ENCODE data around the gene SLC35G3. TPM values are rescaled to one million over a fixed set of nuclear protein-coding genes. Genes with fewer than 3 reads are reported as not detected.

SLC35G3 gene
- total and polyA plus RNA-seq, 2 experiments from 2014 or later = not detected

- no peaks in the 10 kb centered on the region for H3K79me2 ChIP-seq (replicated peaks; ENCODE audit: insufficient read depth)
- no peak overlapping the region for H3K4me2 ChIP-seq
- H3F3A ChIP-seq (replicated peaks; ENCODE audit: low read depth) = no peaks in the 10 kb centered on the region
- H3K27me3 ChIP-seq (ENCODE audit: insufficient read depth) = no peaks in the 10 kb centered on the region
- H3K4me3 ChIP-seq = no peak overlapping the region
- H3K4me3 Mint-ChIP-seq = no peak overlapping the region
- no peak overlapping the region for H2AFZ ChIP-seq
- peaks cover 7% of the 10 kb centered on the region for H3K27me3 Mint-ChIP-seq (ENCODE audit: insufficient read depth, low read depth, poor library complexity)
- TF ChIP-seq EZH2 (IDR thresholded peaks at IDR 0.05; ENCODE audit: low read depth, unreplicated experiment) (no peak), CREB1 (CRISPR knock-in tag; IDR thresholded peaks at IDR 0.05; ENCODE audit: low read depth) (no peak), ZNF462 (CRISPR knock-in tag; IDR thresholded peaks at IDR 0.05) (no peak), STAT1 (IDR thresholded peaks at IDR 0.05; ENCODE audit: unreplicated experiment) (no peak), ZNF114 (CRISPR knock-in tag; IDR thresholded peaks at IDR 0.05) (no peak), JUNB (IDR thresholded peaks at IDR 0.05; ENCODE audit: unreplicated experiment) (no peak), ZNF331 (CRISPR knock-in tag; IDR thresholded peaks at IDR 0.05; ENCODE audit: low read depth) (no peak), POLR2AphosphoS5 (IDR thresholded peaks at IDR 0.05; ENCODE audit: low read depth) (no peak), EZH2phosphoT487 (IDR thresholded peaks at IDR 0.05; ENCODE audit: unreplicated experiment) (no peak), NANOG (IDR thresholded peaks at IDR 0.05; ENCODE audit: borderline replicate concordance) (no peak)
- TF ChIP-seq, protein P1, sequence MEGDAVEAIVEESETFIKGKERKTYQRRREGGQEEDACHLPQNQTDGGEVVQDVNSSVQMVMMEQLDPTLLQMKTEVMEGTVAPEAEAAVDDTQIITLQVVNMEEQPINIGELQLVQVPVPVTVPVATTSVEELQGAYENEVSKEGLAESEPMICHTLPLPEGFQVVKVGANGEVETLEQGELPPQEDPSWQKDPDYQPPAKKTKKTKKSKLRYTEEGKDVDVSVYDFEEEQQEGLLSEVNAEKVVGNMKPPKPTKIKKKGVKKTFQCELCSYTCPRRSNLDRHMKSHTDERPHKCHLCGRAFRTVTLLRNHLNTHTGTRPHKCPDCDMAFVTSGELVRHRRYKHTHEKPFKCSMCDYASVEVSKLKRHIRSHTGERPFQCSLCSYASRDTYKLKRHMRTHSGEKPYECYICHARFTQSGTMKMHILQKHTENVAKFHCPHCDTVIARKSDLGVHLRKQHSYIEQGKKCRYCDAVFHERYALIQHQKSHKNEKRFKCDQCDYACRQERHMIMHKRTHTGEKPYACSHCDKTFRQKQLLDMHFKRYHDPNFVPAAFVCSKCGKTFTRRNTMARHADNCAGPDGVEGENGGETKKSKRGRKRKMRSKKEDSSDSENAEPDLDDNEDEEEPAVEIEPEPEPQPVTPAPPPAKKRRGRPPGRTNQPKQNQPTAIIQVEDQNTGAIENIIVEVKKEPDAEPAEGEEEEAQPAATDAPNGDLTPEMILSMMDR (conservative IDR thresholded peaks at IDR 0.05; ENCODE audit: low read depth in 2 of 2) = no peak
- TF ChIP-seq, protein P2, sequence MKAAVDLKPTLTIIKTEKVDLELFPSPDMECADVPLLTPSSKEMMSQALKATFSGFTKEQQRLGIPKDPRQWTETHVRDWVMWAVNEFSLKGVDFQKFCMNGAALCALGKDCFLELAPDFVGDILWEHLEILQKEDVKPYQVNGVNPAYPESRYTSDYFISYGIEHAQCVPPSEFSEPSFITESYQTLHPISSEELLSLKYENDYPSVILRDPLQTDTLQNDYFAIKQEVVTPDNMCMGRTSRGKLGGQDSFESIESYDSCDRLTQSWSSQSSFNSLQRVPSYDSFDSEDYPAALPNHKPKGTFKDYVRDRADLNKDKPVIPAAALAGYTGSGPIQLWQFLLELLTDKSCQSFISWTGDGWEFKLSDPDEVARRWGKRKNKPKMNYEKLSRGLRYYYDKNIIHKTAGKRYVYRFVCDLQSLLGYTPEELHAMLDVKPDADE (IDR thresholded peaks at IDR 0.05) = no peak
- TF ChIP-seq, protein P3, sequence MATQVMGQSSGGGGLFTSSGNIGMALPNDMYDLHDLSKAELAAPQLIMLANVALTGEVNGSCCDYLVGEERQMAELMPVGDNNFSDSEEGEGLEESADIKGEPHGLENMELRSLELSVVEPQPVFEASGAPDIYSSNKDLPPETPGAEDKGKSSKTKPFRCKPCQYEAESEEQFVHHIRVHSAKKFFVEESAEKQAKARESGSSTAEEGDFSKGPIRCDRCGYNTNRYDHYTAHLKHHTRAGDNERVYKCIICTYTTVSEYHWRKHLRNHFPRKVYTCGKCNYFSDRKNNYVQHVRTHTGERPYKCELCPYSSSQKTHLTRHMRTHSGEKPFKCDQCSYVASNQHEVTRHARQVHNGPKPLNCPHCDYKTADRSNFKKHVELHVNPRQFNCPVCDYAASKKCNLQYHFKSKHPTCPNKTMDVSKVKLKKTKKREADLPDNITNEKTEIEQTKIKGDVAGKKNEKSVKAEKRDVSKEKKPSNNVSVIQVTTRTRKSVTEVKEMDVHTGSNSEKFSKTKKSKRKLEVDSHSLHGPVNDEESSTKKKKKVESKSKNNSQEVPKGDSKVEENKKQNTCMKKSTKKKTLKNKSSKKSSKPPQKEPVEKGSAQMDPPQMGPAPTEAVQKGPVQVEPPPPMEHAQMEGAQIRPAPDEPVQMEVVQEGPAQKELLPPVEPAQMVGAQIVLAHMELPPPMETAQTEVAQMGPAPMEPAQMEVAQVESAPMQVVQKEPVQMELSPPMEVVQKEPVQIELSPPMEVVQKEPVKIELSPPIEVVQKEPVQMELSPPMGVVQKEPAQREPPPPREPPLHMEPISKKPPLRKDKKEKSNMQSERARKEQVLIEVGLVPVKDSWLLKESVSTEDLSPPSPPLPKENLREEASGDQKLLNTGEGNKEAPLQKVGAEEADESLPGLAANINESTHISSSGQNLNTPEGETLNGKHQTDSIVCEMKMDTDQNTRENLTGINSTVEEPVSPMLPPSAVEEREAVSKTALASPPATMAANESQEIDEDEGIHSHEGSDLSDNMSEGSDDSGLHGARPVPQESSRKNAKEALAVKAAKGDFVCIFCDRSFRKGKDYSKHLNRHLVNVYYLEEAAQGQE (IDR thresholded peaks at IDR 0.05; ENCODE audit: unreplicated experiment) = no peak
- no peaks in the 10 kb centered on the region for H3K36me3 ChIP-seq (ENCODE audit: insufficient read depth)
- no peak overlapping the region for H3K27ac Mint-ChIP-seq
- DNase-seq (ENCODE audit: low spot score) (no peak), ATAC-seq (no peak)
- no peaks in the 10 kb centered on the region for H4K20me1 ChIP-seq (replicated peaks; ENCODE audit: insufficient read depth)
- no peak overlapping the region for H3K27ac ChIP-seq (ENCODE audit: low read depth)
- peaks cover 6% of the 10 kb centered on the region for H3K4me1 Mint-ChIP-seq
- H3K9me3 Mint-ChIP-seq = no peaks in the 10 kb centered on the region
- H3K9me2 ChIP-seq (ENCODE audit: insufficient read depth) = no peaks in the 10 kb centered on the region
- no peaks in the 10 kb centered on the region for H3K4me1 ChIP-seq (ENCODE audit: insufficient read depth)
- H3K36me3 Mint-ChIP-seq (ENCODE audit: low read depth) = no peaks in the 10 kb centered on the region
Observed at GRCh38 chr17:35212668-35213067, 18.5 kb upstream of the SLC35G3 start.
